GM18526 (cell line): Measurements from ENCODE around the gene ARID1B.

ENCODE experiments used
- POLR2A ChIP-seq: IDR thresholded peaks from 3 replicates; pipeline ENCODE4 v1.6.1; 2011; ENCODE audit not compliant: insufficient read length; ENCODE audit errors: extremely low read depth

Gene ARID1B

DNA sequence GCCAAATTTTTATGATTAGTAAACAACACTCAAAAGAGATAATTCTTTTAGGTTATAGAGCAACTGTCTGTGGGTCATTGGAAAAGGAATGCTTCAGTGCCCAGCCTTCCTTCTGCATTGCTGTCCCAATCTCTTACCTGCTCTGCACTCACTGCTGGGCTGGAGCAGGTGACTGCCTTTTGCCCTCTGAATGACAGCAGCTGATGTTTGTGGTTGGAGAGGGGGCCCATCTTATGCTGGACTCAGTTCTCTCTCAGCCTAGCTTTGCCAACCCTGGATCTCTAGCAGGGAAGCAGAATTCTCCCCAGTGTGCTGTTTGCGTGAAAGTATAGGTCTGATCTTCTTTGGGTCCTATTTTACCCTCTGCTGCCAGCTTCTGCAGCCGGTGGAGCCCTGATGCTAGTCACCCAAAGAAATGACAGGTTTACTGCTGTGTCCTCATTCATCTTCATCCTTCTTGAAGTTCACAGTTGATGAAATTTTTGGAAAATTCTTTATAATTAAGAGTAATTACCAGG, 193.5 kb downstream of the ARID1B start:
- TF ChIP-seq POLR2A = no peak

DNA sequence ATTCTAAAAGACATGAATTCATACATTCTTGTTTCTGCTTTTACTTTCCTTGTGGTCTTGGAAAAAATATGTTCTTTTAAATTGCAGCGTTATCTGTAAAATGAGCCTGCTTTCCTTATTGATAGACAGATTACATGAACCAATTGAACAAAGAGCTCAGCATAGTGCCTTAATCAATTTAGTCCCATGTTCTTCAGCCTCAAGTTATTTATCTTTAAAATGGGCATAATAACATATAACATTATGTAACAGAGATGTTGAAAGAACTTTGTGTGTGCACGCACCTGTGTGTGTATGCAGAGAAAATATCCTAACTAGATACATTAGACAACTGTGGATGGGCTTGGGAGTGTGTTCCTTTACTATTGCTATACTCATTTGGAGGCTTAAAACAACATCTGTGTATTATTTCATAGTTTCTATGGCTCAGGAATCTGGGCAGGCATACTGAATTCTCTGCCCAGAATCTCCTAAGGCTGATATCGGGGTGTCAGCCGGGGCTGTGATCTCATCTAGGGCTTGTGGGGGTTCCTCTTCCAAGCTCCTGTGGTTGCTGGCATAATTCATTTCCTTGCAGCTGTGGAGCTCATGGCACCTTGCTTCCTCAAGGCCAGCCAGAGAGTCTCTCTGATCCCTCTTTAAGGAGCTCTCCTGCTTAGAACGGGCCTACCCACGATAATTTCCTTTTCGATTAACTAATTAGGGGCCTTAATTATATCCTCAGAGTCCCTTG, 194.1 kb downstream of the ARID1B start:
- no peak for TF ChIP-seq POLR2A

DNA sequence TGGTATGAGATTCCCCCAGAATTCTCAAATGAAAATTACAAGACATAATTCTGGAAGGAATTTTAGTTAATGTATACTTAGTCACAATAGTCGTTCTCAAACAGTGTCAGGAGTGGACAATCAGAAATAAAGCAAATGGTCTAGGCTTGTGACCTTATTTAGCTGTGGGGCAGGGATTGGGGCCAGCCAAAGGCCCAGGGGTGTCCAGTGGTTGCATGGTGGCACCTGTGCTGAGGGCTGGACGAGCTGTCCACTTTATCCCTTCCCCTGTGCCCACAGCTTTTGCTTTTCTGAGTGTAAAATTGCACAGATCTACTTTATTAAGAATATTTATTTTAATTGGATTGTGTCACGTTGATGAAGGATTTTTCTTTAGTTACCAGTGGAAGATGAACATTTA, 195.0 kb downstream of the ARID1B start:
- TF ChIP-seq POLR2A = no peak

DNA sequence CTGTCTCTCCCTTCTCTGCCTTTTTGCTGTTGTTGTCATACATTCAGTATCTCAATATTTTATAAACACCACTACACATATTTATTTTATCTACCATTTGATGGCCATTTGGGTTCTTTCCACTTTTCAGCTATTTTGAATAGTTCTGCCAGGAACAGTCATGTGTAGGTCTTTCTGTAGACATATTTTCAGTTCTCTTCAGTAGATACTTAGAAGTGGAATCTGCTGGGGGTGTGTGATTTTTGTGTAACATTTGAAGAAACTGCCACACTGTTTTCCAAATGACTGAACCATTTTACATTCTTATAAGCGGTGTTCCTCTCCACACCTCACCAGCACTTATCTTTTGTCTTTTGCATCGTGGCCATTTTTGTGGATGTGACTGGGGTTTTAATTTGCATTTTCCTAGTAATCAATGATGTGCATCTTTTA, 197.7 kb downstream of the ARID1B start:
- no peak for TF ChIP-seq POLR2A

DNA sequence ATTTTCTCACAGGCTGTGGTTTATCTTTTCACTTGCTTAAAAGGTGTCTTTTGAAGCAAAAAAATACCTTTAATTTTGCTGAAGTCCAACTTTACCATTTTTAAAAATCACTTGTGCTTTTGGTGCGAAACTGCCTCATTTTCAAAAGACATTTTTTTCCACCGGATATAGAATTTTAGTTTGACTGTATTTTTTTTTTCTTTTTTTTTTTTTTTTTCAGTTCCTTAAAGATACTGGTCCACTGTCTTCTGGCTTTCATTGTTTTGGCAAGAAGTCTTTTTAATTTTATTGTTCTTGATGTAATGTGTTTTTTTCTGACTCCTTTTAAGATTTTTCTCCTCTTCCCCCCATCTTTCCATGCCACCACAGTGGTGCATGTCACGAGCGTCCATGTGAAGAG, 198.2 kb downstream of the ARID1B start:
- TF ChIP-seq POLR2A = no peak

DNA sequence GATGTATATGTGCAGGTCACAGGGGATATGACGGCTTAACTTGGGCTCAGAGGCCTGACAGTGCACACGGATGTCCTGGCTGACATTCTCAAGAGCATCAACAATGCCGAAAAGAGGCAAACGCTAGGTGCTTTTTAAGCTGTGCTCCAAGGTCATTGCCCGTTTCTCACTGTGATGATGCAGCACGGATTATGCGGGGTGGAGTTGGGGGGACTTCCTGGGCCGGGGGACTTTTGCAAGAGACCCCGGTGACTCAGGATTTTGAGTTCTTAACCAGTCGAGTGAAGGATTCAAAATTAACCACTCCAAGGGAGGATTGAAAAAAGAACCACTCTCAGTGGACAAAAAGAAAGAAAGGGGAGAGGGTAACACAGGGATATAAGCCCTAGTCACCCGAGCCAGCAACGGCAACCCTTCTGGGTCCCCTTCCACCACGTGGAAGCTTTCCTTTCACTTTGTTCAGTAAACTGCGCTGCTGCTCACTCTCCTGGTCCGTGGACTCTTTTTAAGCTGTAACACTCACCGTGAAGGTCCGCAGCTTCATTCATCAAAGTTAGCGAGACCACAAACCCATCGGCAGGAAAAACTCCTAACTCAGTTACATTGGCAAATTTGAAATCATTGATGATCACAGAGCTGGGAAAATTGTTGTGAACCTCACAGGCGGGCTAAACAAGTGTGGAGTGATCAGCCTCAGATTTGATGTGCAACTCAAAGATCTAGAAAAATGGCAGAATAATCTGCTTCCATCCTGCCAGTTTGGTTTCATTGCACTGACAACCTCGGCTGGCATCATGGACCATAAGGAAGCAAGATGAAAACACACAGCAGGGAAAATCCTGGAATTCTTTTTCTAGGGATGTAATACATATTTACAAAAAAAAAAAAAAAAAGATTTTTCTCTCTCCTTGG, 199.3 kb downstream of the ARID1B start:
- no peak for TF ChIP-seq POLR2A

DNA sequence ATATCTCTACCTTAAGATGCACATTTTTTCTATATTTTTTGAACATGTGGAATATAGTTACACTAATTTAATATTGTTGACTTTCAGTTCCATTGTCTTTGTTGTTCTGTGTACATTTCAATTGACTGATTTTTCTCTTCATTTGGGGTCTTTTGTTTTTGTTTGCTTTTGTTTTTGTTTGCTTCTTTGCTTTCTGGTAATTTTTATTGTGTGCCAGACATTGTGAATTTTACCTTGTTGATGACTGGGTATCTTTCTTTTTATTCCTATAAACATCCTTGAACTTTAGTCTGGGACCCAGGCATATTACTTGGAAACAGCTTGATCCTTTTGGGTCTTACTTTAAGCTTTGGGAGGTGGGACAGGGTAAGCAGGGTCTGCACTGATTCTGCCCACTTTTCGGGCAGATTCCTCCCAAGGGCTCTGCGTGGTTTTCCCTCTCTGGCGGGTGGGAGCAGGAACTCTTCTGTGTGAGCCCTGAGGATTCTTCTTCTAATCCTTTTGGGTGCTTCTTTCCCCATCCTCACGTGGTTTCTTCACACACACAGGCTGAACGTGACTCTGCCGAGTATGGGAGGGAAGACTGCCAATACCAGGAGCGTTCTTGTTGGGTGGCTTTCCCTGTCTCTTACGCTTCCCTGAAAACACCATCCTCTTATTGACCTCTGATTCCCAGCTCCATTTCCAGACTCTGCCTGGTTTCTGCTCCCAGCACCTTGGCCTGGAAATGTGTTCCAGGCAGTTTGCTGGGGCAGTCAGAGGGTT, 200.5 kb downstream of the ARID1B start:
- TF ChIP-seq POLR2A = no peak

DNA sequence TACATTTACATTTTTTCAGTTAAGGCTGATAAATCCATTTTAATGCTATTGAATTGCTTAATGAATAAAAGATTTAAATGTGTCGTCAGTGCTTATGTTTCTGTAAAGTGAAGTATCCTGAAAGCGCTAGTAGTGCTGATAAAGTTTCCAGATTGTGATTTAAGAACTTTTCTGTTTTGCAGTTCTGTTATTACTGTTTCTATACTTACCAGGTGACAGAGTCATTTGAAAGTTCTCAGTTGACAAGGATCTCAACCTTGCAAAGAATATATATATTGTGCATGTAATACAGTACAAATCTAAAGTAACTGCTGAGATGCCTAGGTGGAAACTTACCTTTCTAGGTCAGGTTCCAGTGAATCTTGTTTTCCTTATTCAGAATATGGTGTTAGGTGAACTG, 201.8 kb downstream of the ARID1B start:
- no peak for TF ChIP-seq POLR2A

DNA sequence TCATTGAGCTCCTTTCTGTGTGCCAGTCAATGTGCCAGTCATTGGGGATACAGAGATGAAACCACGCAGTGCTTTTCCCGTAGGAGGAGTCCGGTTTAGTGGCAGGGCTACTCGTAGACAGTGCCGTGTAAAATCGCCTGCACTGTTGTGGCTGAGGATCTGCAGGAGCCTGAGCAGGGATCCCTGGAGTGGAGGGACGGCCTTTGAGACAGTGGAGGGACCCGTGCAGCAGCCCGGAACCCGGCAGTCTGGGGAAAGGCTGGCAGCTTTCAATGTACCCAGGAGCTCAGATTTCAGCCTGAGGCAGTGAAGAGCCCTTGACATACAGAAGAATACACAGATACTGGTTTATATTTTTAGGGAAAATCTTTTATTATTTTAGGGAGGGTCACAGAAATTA, 203.3 kb downstream of the ARID1B start:
- no peak for TF ChIP-seq POLR2A

DNA sequence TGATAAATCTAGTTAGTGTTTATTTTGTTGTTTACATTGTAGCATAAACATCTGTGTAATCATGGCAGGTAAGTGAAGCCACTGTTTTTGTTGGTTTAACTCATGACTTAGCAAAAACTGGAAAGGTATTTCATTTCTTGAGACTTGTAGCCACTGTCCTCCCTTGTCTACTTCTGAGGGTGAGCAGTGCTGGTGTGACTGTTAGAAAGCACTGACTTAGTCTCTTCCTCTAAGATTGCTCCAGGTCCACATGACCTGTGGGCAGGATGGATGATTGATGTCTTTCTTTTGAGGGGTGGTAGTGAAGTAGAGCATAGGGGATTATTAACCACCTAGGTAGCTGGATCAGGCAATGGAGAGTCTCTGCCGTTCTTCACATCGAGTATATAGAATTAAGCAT, 203.8 kb downstream of the ARID1B start:
- TF ChIP-seq POLR2A = no peak

DNA sequence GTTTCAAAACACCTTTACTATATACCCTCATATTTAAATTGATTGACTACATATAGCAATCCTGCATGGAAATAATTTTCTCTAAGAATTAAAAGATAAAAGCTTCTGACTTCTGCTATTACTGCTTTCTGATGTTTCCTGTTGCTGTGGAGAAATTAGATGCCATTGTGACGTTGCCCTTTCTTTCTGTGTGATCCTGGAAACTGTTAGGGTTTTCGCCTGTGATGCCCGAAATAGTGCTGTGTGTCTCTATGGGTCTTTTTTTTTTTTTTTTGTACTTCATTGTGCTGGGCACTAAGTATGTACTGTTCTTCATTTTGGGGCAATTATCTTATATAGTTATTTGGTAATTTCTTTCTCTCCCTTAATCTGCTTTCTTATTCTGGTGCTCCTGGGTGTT, 205.0 kb downstream of the ARID1B start:
- no peak for TF ChIP-seq POLR2A

DNA sequence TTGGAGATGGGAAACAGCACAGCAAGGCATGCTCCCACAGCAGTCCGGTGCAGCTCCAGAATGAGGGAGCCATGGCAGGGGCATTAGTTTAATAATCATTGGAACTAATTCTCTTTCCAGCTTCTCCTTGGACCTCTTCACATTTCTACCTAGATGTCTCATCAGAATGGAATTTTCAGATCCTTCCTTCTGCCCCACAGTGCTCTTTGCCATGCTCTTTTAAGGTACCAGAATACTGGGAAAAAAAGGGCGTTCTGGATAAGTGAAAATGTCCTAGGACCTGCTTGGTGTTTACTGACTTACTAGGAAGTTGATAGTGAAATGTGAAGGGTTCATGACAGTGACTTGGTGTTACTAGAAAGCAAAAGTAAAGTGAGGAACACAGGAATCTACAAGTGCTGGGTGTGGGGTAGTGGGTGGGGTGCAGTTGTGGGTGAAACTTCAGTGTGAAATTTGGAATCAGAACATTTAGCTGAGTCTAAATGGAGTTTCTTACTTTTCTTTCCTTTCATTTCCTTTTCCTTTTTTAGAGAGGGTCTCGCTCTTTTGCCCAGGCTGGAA, 207.1 kb downstream of the ARID1B start:
- no peak for TF ChIP-seq POLR2A

DNA sequence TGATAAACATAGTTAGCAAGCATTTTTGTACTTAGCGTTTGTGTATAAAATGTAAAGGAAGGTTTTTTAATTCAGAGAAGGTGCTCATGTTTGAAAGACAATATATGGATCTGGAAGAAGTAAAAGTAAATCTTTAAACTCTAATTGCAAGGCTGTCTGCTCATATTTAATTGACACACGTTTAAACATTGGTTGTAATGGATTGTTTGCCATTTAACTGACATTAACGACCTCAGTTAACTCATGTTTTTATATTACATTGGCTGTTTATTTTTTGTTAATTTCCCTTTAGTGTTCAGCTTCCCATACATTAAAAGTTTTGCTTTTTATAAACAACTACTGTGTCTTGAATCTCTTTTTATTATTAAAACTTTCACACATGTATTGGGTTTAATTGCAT, 208.1 kb downstream of the ARID1B start:
- TF ChIP-seq POLR2A = no peak

DNA sequence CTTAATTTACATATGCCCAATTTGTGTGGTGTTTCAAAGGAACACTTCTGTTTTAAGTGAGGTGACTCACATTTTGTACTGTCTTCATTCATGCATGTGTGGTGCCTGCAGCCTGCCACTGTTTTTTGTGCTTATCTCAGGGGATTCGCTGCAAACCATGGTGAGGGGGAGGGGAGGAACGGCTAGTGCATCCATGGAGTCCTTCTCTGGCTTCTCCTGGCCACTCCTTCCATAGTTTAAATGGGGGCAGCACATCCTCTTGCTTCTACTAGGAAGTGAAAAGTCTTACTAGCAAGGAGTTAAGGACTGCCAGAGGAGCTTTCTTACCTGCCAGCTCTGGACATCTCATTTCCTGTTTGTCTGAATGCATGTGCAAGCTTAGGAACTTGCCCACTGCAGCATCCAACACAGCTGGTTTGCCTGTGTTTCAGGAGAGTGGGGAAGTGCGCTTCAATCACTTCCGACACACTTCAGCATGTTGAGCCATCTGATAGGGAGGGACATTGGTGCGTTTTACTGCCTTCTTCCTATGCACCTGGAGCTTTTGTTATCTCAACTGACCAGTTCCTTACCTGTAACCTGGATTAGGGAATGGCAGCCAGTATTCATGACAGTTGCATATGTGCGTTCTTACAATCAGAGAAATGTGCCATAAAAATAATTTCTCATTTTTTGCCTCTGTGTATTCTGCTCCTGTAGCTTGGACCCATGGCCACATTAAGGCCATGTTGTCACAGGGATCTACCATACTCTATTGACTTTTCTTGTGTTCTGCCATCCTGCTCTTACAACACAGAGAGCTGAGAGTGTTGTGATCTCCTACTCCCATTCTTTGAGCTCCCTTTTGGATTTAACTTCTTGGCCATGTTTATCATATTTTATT, 211.3 kb downstream of the ARID1B start:
- TF ChIP-seq POLR2A = no peak
